HG03159 (cell line): ENCODE data around the gene RFXAP.
A peak's percentile ranks its signal among the peaks of the same experiment; 100 is the strongest.
"Not testable (repeated sequence)": the region's sequence is repeated elsewhere in the genome, so short reads cannot be mapped to it uniquely, and the experiment has no call there.

Experiments used
- ATAC-seq: cut with Tn5 transposase; IDR thresholded peaks from one replicate; pipeline ENCODE4 v1.9.1; 2021; ENCODE audit warnings: mild to moderate bottlenecking, moderate library complexity; ENCODE audit not compliant: unreplicated experiment

RFXAP gene, protein sequence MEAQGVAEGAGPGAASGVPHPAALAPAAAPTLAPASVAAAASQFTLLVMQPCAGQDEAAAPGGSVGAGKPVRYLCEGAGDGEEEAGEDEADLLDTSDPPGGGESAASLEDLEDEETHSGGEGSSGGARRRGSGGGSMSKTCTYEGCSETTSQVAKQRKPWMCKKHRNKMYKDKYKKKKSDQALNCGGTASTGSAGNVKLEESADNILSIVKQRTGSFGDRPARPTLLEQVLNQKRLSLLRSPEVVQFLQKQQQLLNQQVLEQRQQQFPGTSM

DNA sequence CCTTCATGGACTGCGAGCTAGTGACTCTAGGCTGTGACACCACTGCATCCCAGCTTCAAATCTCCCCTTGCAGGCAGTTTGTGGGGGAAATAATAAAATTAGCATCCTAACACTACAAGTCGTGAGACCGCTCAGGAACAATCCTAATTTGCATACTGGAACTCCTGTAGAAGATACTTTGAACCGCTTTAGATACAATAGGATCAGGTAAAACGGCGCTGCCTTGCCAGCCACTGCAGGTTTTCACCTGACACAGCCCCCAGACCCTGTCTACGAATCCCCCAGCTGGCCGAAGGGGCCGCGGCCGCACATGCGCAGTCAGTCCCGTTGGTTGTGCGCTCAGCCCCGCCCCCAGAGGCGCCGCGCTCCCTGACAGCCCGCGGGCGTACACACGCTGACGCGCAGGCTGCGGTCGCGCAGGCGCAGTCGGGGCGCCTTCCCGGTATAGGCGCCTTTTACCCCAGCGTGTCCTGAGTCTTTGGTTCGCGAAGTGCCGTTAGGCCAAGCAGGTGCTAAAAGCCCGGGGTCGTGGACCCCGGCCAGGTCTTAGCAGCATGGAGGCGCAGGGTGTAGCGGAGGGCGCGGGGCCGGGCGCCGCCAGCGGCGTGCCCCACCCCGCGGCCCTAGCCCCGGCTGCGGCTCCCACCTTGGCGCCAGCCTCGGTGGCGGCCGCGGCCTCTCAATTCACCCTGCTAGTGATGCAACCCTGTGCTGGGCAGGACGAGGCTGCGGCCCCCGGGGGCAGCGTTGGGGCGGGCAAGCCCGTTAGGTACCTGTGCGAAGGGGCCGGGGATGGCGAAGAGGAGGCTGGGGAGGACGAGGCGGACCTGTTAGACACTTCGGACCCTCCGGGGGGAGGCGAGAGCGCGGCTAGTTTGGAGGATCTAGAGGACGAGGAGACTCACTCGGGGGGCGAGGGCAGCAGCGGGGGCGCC lies at the start of gene RFXAP:
TSS of gene RFXAP (plus strand) at position 419 of the 935 bp plus-strand sequence. CDS start at position 555, 136 bp downstream.
- ATAC-seq: peak; percentile 83

DNA sequence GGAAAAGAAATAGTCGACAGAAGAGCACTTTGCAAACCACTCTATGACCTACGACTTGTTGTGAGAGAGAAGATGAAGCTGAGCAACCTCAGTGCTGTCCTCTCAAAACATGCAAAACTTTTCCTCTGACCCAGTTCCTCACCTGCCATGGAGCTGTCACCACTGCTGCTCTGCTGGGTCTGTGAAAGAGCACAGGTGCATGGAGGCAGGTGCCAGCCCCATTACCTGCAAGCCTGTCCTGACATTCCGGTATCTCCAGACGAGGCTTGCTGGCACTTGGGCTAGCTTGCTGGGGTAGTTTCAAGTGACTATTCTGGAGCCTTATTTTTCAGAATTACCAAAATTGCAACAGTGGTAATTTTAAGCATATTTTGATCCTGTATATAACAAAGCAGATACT lies 49.5 kb upstream of the RFXAP start:
- no peak for ATAC-seq

DNA sequence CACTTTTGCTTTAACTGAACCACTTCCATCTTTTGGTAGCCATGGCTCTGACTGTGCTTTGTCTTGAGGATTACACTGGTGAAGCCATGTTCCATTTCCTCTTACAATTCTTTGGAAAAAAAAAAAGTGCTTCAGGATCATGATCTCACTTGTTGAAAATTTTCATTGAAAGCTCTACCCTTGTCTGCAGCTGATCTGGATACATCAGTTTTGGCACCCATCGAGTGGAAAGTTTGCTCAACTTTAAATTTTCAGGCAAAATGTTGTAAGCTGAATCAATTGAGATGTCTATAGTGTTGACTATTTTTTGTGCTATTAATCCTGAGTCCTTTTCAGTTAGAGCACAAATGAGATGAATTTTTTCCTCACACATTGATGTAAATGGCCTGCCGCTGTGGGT lies 48.3 kb upstream of the RFXAP start:
- ATAC-seq: no peak

DNA sequence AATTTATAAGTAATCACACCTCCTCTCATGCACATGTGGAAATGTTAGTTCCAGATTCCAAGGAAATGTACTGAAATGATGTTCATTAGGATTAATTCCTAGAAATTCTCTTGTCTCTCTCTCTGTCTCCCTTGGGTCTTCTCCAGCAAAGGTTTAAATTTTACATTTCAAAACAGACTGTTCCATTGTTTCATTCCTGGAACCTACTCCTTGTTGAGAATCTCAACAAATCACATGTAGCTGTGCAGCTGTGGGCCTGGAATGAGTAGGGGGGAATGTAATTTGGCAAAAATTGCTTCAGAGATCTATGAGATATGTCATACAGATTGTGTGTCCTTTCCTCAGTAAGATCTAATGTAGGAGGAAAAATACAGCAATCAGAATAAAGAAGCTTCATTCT lies 46.2 kb upstream of the RFXAP start:
- no peak for ATAC-seq

DNA sequence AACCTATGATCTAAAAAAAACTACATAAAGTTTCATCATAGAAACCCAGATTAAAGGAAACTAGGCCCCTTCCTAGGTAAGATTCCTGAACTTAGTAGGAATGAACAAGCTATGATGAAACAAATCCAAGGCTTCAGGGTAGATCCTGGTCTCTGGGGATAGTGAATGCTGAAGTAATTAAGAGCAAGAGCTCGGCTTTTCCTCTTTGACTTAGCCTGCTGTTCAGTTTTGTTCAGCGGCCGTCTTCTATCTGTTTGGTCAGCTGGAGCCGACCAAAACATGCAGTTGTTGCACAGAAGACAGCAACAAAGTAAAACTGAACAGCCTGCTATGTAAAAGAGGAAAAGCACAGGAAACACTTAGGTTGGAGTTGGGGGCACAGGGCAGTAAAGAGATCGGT lies 44.1 kb upstream of the RFXAP start:
- ATAC-seq: no peak

DNA sequence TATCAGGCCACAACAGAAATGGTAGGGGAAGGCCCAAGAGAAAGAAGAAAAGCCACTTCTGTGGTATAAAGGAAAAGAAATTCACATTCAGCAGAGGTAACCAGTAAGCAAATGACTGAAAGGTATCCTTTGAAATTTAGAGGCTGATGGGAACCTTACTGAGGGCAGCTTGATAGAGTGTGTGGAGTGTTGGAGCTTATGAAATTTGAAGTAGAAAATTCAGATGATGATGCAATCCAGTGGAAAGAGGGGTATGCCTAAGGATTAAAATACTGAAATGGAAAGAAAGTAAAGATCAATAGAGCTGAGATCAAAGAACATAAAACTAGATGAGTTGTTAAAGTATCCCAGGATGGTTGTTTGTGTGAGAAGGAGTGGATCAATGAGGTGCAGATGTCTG lies 42.8 kb upstream of the RFXAP start:
- no peak for ATAC-seq

DNA sequence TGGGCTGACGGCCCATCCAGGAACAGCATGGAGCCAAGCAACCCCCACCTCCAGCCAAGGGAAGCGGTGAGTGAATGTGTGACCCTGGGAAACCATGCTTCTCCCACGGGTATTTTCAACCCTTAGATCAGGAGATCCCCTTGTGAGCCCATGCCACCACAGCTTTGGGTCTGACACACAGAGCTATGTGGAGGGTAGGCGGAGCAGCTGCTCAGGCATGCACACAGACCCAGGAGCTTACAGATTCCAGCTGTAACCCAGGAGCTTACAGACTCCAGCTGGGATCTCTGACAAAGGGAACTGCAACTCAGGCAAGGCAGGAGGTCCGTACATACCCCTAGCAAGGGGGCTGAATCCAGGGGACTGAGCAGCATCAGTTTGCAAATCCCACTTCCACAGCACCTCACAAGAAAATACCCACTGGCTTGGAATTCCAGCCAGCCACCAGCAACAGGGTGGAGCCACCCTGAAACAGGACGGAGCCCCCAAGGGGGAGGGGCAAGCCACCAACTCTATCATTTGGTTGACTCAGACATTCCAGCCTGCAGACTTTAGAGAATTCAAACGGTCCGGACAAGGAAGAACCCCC lies 40.8 kb upstream of the RFXAP start:
- no peak for ATAC-seq

DNA sequence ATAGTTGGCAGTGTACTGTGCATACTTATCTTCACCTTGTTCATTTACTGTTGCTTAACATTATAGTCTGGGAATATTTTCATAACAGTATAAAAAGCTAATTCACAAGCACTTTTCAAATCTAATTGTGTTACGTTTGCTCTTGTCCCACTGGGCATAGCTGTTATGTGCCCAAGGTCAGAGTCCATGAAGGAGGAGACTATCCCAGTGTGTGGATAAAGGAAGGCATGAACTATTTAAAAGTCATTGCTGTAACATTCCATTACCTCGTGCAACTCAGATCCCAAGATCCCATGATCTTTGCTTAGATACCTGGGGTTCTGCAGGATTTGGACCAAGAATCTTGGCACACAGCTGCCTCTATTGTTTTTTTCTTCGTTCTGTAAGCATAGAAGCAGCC lies 35.1 kb upstream of the RFXAP start:
- no peak for ATAC-seq

- ATAC-seq: not testable (repeated sequence)
These were observed 32.8 kb upstream of the RFXAP start for GRCh38 chr13:36786175-36786574.

GRCh38 chr13:36787181-36787580 lies 31.8 kb upstream of the RFXAP start:
- ATAC-seq: no peak

GRCh38 chr13:36788276-36788675 lies 30.7 kb upstream of the RFXAP start:
- no peak for ATAC-seq

- ATAC-seq: no peak
These were observed 30.0 kb upstream of the RFXAP start for GRCh38 chr13:36789061-36789460.

- ATAC-seq: no peak
These were observed 29.3 kb upstream of the RFXAP start for GRCh38 chr13:36789730-36790129.

DNA sequence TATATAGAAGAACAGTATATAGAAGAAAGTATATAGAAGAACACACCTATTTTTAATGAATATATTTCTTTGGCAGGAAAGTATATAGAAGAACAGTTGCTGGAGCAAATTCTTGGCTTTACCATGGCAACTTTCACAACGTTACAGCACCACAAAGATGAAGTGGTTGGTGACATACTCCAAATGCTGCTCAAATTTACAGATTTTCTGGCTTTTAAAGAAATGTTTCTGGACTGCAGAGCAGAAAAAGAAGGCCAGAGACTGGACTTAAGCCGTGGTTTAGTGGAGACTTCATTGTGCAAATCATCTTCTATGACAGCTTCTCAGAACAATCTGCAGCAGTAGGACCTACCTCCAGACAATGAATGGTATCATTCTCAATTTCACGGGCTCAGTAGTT lies 24.3 kb upstream of the RFXAP start:
- ATAC-seq: no peak

DNA sequence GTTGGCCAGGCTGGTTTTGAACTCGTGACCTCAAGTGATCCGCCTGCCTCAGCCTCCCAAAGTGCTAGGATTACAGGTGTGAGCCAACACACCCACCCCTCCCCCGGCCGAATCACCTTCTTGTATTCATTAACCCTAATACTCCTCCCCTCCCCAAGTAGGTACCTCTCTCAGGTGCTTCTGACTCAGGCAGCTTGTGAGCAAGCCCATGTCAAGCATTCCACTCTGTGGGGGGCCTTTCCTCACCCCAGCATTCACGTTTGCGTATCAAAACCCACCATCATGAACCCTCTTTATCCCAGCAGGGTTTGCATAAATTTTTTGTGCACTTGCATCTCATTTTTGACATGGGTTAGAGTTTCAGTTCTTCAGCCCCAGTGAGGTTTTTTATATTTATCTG lies 23.6 kb upstream of the RFXAP start:
- ATAC-seq: no peak

DNA sequence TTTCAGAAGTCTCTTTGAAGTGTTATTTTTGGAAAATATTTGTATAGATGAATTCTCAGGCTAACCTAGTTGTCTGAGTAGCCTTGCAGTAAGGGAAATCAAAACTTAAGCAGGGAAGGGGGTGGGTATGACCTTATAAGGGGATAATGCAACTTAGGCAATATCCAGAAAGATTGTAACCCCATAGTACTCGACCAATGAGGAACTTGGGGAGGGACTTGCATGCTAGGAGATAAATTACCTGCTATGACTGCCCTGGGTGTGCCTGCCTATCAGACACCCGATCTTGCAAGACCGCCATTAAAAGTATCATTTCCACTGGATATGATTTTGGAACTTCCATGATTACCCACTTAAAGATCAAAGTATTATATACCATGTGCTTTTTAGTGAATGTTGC lies 23.0 kb upstream of the RFXAP start:
- no peak for ATAC-seq

DNA sequence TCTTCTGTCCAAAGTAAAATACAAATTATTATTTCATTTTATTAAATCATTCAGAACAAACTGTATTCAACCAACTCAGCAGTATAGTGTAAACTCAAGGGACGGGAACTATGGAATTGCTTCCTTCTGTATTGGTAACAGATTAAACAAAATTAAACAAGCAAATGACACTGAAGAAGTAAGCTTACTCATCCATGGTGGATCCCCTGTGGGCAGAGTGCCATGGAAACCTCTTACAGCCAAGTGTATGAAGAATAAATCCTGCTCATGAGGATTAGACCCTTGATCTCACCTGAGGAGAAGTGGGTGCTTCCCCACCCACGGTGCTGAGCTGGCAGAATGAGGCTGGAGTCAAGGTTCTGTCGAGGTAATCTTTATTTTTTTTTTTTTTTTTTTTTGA lies 18.0 kb upstream of the RFXAP start:
- no peak for ATAC-seq

GRCh38 chr13:36804588-36804987 lies 14.4 kb upstream of the RFXAP start:
- ATAC-seq: no peak

DNA sequence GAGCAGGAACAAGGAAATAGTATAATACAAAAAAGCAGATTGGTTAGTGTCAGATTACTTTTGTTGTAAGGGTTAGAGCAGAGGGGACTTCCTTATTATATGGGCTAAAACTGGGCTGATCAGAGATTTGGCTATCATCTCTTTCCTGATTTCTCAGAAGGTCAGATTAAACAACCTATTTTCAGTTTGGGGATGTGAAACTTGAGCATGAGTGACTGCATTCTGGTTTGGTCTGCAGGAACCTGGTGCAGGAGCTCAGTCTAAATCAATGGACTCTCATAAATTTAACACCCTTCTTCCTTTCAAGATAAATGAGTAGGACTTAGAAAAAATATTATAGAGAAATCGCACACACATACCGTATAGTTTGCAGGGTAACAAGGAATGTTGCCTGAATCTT lies 12.9 kb upstream of the RFXAP start:
- ATAC-seq: no peak

GRCh38 chr13:36807616-36808015 lies 11.4 kb upstream of the RFXAP start:
- ATAC-seq: no peak

DNA sequence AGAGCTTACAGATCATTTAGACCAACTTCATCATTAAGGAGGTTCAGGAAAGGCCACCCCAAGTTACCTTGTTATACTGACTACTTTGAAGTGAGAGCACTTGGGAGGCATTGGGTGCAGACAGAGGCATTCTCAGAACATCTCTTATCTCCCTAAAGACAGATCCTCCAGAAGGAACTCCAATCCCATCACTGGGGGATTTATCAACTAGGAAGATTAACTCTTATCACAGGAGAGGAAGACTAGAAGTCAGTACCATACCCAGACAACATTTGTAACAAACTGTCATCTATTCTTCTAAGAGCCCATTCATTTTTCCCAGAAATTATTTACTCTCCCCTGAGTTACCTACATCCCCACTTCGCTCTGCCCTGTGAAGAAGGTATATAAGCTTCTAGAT lies 5.8 kb upstream of the RFXAP start:
- ATAC-seq: no peak

GRCh38 chr13:36814465-36814864 lies 4.6 kb upstream of the RFXAP start:
- no peak for ATAC-seq
